Stimulated activated CD4-positive, alpha-beta T cell treated with anti-CD3 and anti-CD28 coated beads, Interleukin-12 subunit alpha, Interleukin-12 subunit beta, amount 100 ng/mL, for 48 hours (primary cell): ENCODE data around the gene FRRS1.
"Not testable (repeated sequence)": the region's sequence is repeated elsewhere in the genome, so short reads cannot be mapped to it uniquely, and the experiment has no call there.

Source experiments
- DNase-seq, 3 donors: peaks; one replicate each; pipeline ENCODE4 v3.0.0-alpha.2; 2020; ENCODE audit warnings: low read depth in 2 of 3, low spot score in 1 of 3

Gene FRRS1

DNA sequence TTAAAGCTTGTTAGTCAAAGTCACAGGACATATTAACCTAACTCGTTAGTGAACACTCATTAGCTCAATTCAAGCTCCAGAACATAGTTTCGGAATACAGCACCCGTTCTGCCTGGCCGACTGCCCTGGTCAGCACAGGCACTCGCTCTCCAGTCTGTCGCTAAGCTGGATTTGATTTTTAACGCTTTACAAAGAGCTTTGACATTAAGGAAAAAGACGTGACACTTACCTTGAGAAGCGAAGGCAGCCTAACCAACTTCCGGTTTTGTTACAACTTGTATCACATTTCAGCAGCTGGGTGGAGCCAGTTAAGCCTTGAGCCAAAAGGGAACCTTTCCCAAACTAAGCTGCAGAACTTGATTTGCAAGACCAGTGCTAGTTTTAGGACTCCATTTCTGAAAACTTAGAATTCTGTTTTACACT lies at the start of gene FRRS1:
TSS of gene FRRS1 (minus strand) at position 258 of the 423 bp plus-strand sequence. CDS start 17,867 bp downstream, outside the sequence.
- peak in 1 of 3 donors; percentile 32 for DNase-seq

GRCh38 chr1:99814373-99814900 lies 48.0 kb upstream of the FRRS1 start:
- no peak for DNase-seq

- DNase-seq: no peak
Measured at GRCh38 chr1:99811747-99812146, 45.3 kb upstream of the FRRS1 start.

DNA sequence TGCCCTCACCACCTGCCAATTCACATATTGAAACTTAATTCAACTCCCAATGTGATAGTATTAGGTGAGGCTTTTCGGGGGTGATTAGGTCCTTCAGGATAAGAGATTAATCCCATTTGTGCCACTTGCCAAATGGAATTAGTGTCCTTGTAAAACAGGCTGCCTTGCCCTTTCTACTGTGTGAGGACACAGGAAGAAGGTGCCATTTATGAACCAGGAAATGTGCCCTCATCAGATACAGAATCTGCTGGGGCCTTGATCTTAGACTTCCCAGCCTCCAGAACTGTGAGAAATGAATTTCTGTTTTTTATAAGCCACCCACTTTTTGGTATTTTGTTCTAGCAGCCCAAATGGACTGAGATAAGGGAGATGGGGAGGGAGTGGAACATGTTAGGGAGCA lies 44.6 kb upstream of the FRRS1 start:
- DNase-seq: no peak

GRCh38 chr1:99808391-99809115 lies 42.1 kb upstream of the FRRS1 start:
- DNase-seq: peak in 2 of 3 donors; percentile 6 to 57

- DNase-seq: no peak
Measured at GRCh38 chr1:99806882-99807281, 40.4 kb upstream of the FRRS1 start.

- no peak for DNase-seq
Measured at GRCh38 chr1:99801584-99801983, 35.1 kb upstream of the FRRS1 start.

- not testable (repeated sequence) for DNase-seq
Measured at GRCh38 chr1:99793861-99794260, 27.4 kb upstream of the FRRS1 start.

- DNase-seq: no peak
Measured at GRCh38 chr1:99789715-99790114, 23.3 kb upstream of the FRRS1 start.

DNA sequence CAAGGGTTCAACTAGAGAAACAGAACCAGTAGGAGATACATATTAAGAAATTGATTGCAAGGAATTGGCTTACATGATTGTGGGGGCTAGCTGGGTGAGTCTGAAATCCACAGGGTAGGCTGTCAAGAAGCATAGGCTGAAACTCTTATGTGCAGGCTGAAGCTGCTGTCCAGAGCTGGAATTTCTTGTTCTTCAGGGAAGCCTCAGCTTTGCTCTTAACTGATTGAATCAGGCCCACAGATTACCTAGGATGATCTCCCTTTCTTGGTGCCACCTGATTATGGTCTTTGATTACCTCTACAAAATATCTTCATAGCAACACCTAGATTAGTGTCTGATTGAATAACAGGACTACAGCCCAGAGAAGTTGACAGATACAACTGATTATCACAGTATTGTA lies 22.5 kb upstream of the FRRS1 start:
- DNase-seq: no peak

GRCh38 chr1:99786751-99787501 lies 20.5 kb upstream of the FRRS1 start:
- no peak for DNase-seq

- DNase-seq: no peak
Measured at GRCh38 chr1:99784809-99785255, 18.4 kb upstream of the FRRS1 start.

- DNase-seq: no peak
Measured at GRCh38 chr1:99784143-99784542, 17.7 kb upstream of the FRRS1 start.

DNA sequence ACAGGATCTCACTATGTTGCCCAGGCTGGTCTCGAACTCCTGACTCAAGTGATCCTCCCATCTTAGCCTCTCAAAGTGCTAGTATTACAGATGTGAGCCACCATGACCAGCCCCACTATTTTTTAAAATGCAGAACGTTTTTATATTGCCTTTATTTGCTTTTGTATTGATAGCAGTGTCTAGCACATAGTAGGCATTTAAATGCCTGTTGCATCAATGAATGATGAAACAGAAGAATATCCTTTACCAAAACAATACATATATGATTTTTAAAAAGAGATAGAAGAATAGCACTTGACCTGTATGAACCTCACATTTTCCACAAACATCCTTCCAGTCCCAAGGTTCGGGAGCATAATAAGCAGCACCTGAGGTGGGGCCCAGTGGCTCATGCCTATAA lies 16.5 kb upstream of the FRRS1 start:
- no peak for DNase-seq

GRCh38 chr1:99782397-99782796 lies 16.0 kb upstream of the FRRS1 start:
- DNase-seq: no peak

GRCh38 chr1:99781798-99782197 lies 15.4 kb upstream of the FRRS1 start:
- no peak for DNase-seq

DNA sequence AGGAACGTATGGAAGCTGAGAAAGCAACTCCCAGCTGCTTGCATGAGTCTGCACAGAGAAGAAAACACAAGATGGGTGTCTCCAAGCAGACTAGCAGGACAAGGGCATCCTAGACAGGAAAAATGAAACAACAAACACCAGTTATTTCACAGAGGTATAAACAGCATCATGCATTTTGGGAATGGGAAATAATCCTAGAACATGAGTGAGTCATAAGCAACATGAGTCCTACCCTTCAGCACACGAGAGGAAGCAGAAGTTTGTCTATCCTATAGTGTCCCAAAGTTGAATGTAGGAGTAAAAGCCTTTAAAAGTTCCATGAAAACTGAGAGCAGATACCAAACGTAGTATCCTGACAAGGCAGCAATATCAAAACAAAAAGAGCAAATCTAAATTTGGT lies 11.3 kb upstream of the FRRS1 start:
- DNase-seq: no peak

DNA sequence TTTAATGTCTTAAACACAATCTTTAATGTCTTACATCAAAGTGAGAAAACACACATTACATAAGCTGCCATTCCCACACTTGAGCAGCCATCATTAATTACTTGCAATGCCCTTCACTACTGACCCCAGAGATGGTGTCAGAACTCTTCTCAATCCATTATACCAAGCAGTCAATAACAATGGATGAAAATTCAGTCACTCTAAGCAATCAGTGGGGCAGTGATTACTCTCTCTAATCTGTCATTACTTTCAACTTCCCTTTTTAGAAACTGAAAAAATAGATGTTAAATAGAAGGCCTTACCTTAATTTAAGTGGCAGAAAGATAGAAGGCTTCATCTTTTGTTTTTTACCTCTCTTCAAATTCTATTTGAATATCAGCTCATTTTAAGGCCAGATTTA lies 9.7 kb upstream of the FRRS1 start:
- no peak for DNase-seq

DNA sequence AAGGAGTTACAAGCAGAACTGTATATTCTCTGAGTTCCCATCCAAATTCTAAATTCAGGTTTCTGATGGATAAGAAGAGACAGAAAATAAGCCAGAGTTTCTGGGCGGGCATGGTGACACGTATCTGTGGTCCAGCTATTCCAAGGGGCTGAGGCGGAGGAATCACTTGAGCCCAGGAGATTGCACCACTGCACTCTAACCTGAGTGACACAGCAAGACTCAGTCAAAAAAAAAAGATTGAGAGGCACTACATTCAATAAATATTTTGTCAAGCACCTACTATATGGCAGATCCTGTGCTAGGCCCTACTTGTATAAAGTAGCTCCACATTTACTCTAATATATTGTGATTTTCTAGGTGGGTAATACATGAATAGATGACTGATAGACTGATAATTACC lies 6.4 kb upstream of the FRRS1 start:
- DNase-seq: no peak

GRCh38 chr1:99771513-99771918 lies 5.1 kb upstream of the FRRS1 start:
- DNase-seq: no peak

GRCh38 chr1:99768524-99769245 lies 2.2 kb upstream of the FRRS1 start:
- DNase-seq: no peak

DNA sequence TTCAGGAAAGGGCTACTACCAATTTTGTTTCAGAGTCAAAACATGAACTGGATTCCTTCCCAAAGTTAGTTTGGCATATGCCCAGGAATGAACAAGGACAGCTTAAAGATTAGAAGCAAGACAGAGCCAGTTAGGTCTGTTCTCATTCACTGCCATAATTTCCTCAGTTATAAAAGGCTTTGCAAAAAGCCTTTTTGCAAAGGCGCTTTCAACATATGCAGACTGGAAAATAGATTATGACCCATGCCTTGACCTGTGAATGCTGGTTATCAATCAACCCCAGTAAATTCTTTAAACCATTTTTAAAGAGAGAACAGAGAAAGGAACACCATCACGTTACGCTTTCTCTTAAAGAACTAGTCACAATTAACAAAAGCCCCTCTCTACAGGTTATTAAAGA lies 1.7 kb upstream of the FRRS1 start:
- DNase-seq: no peak
